GM21381 (cell line): ENCODE data around the gene PCBP3.
"Not testable (repeated sequence)": the region's sequence is repeated elsewhere in the genome, so short reads cannot be mapped to it uniquely, and the experiment has no call there.

Source experiments
- ATAC-seq: cut with Tn5 transposase; IDR thresholded peaks from one replicate; pipeline ENCODE4 v1.9.1; 2021; ENCODE audit warnings: mild to moderate bottlenecking, moderate library complexity; ENCODE audit not compliant: unreplicated experiment

The PCBP3 gene

GRCh38 chr21:45802956-45803617, 159.6 kb downstream of the PCBP3 start:
- ATAC-seq, result no peak

- ATAC-seq, result no peak
Observed at GRCh38 chr21:45803618-45804340, 160.3 kb downstream of the PCBP3 start.

- no peak for ATAC-seq
Observed at GRCh38 chr21:45804809-45805313, 161.3 kb downstream of the PCBP3 start.

- no peak for ATAC-seq
Observed at GRCh38 chr21:45805321-45805720, 161.8 kb downstream of the PCBP3 start.

GRCh38 chr21:45806042-45806441, 162.5 kb downstream of the PCBP3 start:
- no peak for ATAC-seq

GRCh38 chr21:45808663-45809062, 165.1 kb downstream of the PCBP3 start:
- ATAC-seq, result not testable (repeated sequence)

- ATAC-seq, result no peak
Observed at GRCh38 chr21:45809421-45809820, 165.9 kb downstream of the PCBP3 start.

GRCh38 chr21:45811136-45811535, 167.6 kb downstream of the PCBP3 start:
- no peak for ATAC-seq

- ATAC-seq, result not testable (repeated sequence)
Observed at GRCh38 chr21:45814210-45814940, 170.8 kb downstream of the PCBP3 start.

- not testable (repeated sequence) for ATAC-seq
Observed at GRCh38 chr21:45815781-45816180, 172.3 kb downstream of the PCBP3 start.

GRCh38 chr21:45816794-45817193, 173.3 kb downstream of the PCBP3 start:
- no peak for ATAC-seq

- no peak for ATAC-seq
Observed at GRCh38 chr21:45817345-45817744, 173.8 kb downstream of the PCBP3 start.

GRCh38 chr21:45818276-45818903, 174.9 kb downstream of the PCBP3 start:
- ATAC-seq, result no peak

- ATAC-seq, result no peak
Observed at GRCh38 chr21:45818904-45819285, 175.4 kb downstream of the PCBP3 start.

- ATAC-seq, result no peak
Observed at GRCh38 chr21:45819478-45820170, 176.1 kb downstream of the PCBP3 start.

GRCh38 chr21:45820171-45821091, 176.9 kb downstream of the PCBP3 start:
- ATAC-seq, result no peak

- ATAC-seq, result no peak
Observed at GRCh38 chr21:45821315-45821962, 177.9 kb downstream of the PCBP3 start.

GRCh38 chr21:45821998-45822397, 178.5 kb downstream of the PCBP3 start:
- no peak for ATAC-seq
